HG03442 (cell line): Measurements from ENCODE around the gene ULK4.
"Not testable (repeated sequence)": the region's sequence is repeated elsewhere in the genome, so short reads cannot be mapped to it uniquely, and the experiment has no call there.

ENCODE experiments used
- ATAC-seq: cut with Tn5 transposase; IDR thresholded peaks from one replicate; pipeline ENCODE4 v1.9.1; 2021; ENCODE audit warnings: mild to moderate bottlenecking, moderate library complexity; ENCODE audit not compliant: unreplicated experiment

Gene ULK4

GRCh38 chr3:41960826-41961750 is 815 bp downstream of the ULK4 start:
- ATAC-seq, result peak; percentile 15

GRCh38 chr3:41956574-41956973 is 5.3 kb downstream of the ULK4 start:
- no peak for ATAC-seq

- no peak for ATAC-seq
Observed at GRCh38 chr3:41955192-41955591, 6.7 kb downstream of the ULK4 start.

GRCh38 chr3:41943311-41943843 is 18.5 kb downstream of the ULK4 start:
- no peak for ATAC-seq

GRCh38 chr3:41940393-41940792 is 21.5 kb downstream of the ULK4 start:
- ATAC-seq, result no peak

GRCh38 chr3:41936384-41936783 is 25.5 kb downstream of the ULK4 start:
- ATAC-seq, result no peak

DNA sequence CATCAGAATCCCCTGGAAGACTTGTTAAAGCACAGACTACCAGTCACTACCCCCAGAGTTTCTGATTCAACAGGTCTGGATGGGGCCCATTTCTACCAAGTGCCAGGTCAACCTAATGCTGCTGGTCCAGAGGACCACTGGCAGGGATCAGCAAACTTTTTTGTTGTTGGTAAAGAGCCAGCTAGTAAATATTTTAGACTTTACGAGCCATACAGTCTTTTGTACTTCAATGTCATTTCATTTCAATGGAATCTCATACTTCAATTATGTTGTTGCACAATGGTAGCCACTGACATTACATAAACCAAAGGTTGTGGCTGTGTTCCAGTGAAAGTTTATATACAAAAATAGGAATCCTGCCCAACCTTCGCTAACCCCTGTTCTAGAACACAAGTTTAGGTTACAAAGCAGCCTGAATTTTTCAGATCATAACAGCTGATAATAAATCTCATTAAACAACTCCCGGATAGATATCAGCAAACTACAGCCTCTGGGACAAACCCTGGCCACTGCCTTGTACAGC is 28.7 kb downstream of the ULK4 start:
- no peak for ATAC-seq

GRCh38 chr3:41932464-41932863 is 29.4 kb downstream of the ULK4 start:
- ATAC-seq, result no peak

- ATAC-seq, result no peak
Observed at GRCh38 chr3:41920406-41920965, 41.4 kb downstream of the ULK4 start.

DNA sequence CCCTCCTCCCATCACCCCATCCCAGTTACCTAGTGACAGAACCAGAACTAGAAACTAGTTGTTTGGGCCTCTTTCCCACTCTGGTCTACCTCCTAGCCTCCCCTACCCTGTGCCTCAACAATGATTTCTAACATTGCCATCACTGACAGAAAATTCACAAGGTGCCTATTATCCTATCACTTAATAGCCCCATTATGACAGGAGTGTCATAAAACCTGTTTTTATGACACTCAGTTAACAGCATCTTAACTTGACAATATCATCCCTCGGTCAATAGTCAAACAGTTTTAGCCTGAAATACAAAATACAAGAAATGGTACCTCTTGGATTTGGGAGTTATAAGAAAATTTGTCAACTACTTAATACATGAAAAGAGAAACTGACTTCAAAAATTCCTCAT is 46.5 kb downstream of the ULK4 start:
- ATAC-seq, result no peak

DNA sequence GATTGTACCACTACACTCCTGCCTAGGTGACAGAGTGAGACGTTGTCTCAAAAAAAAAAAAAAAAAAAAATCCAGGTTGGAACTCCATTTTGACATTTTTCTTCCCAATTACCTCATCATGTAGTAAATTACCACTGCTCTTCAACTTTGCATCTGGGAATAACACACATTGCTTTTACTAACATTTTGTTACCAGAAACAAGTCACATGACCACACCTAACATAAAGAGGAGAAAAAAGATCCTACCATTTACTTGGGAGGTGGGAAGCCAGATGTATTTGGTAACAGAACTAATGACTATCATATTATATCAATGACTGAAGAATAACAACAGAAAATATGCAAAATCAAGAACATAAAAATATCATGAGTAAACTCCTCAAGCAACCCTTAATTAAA is 49.6 kb downstream of the ULK4 start:
- ATAC-seq, result no peak

GRCh38 chr3:41907330-41908073 is 54.4 kb downstream of the ULK4 start:
- ATAC-seq, result no peak

DNA sequence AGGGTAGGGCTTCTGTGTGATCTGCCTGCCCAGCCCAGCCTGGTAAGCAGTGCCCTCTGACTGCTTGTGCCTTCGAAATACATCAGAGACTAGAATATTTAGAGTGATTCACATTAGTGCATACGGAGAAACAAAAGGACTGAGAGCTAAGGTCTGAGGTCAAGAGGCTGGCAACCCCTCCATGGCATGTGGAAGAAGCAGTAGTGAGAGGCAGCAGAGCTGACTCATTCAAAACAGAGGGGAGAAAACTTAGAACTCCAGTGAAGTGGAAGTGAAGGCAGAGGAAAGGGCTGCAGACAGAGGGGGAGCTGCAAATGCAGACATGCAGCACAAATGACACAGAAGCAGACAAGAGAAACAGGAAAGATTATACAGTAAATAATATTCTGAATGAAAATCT is 61.6 kb downstream of the ULK4 start:
- ATAC-seq, result no peak

DNA sequence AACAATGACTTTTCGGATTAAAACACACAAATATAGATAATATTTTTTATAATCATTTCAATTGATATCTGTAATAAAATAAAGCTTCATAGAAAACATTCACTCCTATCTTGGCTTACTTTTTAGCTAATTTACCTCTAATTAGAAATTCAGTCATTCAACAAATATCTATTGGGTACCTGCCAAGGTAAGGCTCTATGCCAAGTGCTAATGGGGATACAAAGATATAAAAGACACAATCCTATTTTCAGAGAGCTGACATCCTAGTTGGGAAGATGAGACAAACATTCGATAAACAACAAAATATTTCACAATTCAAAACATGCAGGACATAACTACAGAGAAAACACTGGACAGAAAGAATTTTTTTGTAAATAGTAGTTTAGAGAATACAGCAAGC is 63.3 kb downstream of the ULK4 start:
- ATAC-seq, result no peak

- no peak for ATAC-seq
Observed at GRCh38 chr3:41893977-41894376, 67.9 kb downstream of the ULK4 start.

DNA sequence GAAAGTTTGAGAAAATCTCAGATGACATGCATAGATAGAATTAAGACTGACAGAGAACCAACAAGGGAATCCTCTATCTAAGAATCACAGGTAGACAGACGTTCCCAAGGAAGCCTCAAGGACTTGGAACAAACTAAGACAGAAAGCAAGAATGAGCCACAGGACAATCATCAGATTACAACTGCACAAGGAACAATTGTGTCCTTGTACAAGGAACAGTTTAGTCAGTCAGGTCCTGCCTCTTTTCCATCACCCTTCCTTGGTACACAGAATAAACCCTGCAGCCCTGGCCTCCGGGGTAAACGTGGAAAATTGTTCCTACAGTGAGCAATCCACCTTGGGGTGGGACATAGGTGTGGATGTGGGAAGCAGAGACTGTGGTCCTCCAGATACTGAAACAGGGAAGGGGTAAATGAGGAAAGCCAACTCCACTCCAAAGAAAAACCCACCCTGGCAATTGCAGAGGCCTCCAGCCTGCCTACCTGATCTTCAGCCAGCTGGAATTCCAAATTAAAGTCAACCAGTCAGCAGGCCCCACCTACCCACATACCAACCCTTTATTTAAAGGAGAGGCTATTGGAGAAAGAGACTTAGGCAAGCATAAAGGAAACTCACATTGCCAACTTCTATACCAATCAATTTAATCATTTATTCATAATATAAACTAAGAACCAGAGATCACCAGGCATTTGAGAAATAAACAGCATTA is 73.4 kb downstream of the ULK4 start:
- ATAC-seq, result no peak

DNA sequence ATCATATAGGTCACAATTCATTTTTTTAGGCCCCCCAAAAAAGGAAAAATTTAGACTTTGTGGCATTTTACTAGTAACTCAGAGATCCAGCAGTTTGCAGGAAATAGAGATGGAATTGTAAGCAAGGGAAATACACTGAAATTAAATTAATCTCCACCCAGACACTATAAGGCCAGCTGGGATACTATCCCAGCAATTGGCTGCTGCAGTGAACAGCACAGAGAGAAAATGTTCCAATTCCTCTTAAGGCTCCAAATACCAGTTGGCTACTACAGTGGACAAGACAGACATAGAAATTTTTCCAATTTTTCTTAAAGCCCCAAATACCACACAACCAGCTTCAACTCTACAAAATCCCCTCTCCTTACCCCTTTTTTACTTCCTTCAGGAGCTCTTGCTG is 78.9 kb downstream of the ULK4 start:
- ATAC-seq, result no peak

- no peak for ATAC-seq
Observed at GRCh38 chr3:41881233-41881821, 80.6 kb downstream of the ULK4 start.

- ATAC-seq, result no peak
Observed at GRCh38 chr3:41880387-41880786, 81.5 kb downstream of the ULK4 start.

GRCh38 chr3:41877741-41878140 is 84.2 kb downstream of the ULK4 start:
- ATAC-seq, result not testable (repeated sequence)
